ENCODE data around the gene PDCD1LG2. TPM values are rescaled to one million over a fixed set of nuclear protein-coding genes. Genes with fewer than 3 reads are reported as not detected.

PDCD1LG2 gene
- total RNA-seq, 1 donor from 2014 or later: under 0.01 TPM

DNA sequence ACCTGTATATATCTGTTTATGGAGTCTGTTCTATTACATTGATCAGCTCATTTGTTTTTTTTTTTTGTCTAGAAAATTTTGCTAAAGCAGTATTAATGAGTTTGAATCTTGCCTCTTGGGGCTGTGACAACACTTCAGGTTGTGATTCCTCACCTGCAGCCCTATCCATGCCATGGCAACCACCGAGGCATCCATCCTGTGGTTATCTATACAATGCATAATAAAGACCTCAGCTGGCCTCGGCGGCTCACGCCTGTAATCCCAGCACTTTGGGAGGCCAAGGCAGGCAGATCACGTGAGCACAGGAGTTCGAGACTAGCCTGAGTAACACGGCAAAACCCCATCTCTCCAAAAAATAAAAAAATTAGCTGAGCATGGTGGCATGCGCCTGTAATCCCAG is 28.1 kb upstream of the PDCD1LG2 start:
- DNase-seq (ENCODE audit: low read depth): no peak
- FAIRE-seq: no peak
- Histone ChIP-seq H3K36me3 (ENCODE audit: control insufficient read depth, insufficient read depth, low read length) (no peaks in the 10 kb centered on the region), H3K4me3 (ENCODE audit: low read depth, low read length) (no peak overlapping the region), H3K27me3 (ENCODE audit: control insufficient read depth, insufficient read depth, low read length) (no peaks in the 10 kb centered on the region)
- TF ChIP-seq, protein P1, sequence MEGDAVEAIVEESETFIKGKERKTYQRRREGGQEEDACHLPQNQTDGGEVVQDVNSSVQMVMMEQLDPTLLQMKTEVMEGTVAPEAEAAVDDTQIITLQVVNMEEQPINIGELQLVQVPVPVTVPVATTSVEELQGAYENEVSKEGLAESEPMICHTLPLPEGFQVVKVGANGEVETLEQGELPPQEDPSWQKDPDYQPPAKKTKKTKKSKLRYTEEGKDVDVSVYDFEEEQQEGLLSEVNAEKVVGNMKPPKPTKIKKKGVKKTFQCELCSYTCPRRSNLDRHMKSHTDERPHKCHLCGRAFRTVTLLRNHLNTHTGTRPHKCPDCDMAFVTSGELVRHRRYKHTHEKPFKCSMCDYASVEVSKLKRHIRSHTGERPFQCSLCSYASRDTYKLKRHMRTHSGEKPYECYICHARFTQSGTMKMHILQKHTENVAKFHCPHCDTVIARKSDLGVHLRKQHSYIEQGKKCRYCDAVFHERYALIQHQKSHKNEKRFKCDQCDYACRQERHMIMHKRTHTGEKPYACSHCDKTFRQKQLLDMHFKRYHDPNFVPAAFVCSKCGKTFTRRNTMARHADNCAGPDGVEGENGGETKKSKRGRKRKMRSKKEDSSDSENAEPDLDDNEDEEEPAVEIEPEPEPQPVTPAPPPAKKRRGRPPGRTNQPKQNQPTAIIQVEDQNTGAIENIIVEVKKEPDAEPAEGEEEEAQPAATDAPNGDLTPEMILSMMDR (IDR thresholded peaks at IDR 0.05; ENCODE audit: insufficient read depth, low read length, severe bottlenecking): no peak

DNA sequence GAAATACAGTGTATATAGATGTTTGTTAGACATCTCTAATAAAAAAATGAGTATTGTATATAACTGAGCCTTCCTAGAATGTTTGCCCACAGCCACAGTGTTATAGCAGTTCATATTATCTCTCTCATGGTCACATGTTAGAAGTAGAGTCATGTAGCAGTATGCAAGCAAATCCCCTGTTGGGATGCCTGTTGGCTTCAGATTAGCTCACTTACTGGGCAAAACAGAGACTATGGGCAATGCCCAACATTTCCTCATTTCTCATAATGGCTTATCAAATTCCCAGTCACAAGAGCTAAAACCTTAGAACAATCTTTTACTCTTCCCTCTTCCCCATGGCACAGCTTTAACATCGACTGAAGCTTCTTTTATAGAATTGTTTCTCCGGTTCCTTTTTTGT is 27.0 kb upstream of the PDCD1LG2 start:
- Histone ChIP-seq H3K36me3 (ENCODE audit: control insufficient read depth, insufficient read depth, low read length) (no peaks in the 10 kb centered on the region), H3K27me3 (ENCODE audit: control insufficient read depth, insufficient read depth, low read length) (no peaks in the 10 kb centered on the region), H3K4me3 (ENCODE audit: low read depth, low read length) (no peak overlapping the region)
- TF ChIP-seq, protein P1 (IDR thresholded peaks at IDR 0.05; ENCODE audit: insufficient read depth, low read length, severe bottlenecking): no peak
- FAIRE-seq (no peak), DNase-seq (ENCODE audit: low read depth) (no peak)

DNA sequence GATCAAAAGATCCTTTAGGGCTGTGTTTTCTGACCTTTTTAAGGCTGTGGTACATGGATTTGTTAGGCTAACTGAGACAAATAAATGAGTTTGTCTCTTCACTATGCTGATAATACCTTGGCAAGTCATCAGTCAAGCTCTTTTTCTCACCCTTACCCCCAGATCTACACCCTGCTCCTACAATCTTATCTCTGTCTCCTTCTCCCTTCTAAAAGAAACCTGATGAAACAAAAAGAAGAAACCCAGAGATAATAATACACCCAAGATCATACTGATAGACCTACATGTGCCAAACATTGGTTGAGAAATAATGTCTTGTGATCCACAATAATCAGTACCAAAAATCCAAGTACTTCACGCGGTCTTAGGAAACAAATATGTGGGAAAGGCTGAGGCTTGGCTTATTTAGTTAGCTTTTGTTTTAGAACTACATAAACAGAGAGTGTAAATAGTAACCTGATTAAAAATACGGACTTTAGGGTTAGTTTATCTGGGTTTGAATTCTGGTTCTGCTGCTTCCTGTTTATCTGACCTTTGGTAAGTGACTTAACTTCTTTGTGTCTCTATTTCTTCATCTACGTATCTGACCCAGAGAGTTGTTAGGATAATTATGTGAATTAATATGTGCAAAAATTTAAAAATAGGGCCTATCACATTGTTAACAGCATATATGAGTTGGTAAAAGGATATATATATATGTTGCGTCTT is 24.8 kb upstream of the PDCD1LG2 start:
- DNase-seq (ENCODE audit: low read depth) (no peak), FAIRE-seq (no peak)
- no peaks in the 10 kb centered on the region for H3K27me3 ChIP-seq (ENCODE audit: control insufficient read depth, insufficient read depth, low read length)
- TF ChIP-seq, protein P1 (IDR thresholded peaks at IDR 0.05; ENCODE audit: insufficient read depth, low read length, severe bottlenecking): no peak
- no peaks in the 10 kb centered on the region for H3K36me3 ChIP-seq (ENCODE audit: control insufficient read depth, insufficient read depth, low read length)
- no peak overlapping the region for H3K4me3 ChIP-seq (ENCODE audit: low read depth, low read length)

DNA sequence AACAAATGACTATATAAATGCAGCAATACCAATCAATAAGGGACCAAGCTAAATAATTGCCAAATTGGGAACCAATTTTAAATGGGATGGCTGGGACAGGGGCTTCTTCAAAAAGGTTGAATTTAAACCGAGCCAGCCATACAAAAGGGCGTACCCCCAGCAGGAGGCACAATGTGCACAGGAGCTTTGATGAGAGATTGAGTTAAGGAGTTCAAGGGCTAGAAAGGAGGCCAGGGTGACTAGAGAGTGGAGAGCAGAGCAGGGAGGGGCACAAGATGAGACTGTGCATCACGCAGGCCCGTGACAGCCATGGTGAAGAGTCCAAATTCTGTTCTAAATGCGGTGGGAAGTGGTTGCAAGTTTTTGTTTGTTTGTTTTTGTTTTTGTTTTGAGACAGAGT is 23.3 kb upstream of the PDCD1LG2 start:
- H3K27me3 ChIP-seq (ENCODE audit: control insufficient read depth, insufficient read depth, low read length): no peaks in the 10 kb centered on the region
- FAIRE-seq: no peak
- DNase-seq (ENCODE audit: low read depth): no peak
- no peaks in the 10 kb centered on the region for H3K36me3 ChIP-seq (ENCODE audit: control insufficient read depth, insufficient read depth, low read length)
- TF ChIP-seq, protein P1 (IDR thresholded peaks at IDR 0.05; ENCODE audit: insufficient read depth, low read length, severe bottlenecking): no peak
- H3K4me3 ChIP-seq (ENCODE audit: low read depth, low read length): no peak overlapping the region

DNA sequence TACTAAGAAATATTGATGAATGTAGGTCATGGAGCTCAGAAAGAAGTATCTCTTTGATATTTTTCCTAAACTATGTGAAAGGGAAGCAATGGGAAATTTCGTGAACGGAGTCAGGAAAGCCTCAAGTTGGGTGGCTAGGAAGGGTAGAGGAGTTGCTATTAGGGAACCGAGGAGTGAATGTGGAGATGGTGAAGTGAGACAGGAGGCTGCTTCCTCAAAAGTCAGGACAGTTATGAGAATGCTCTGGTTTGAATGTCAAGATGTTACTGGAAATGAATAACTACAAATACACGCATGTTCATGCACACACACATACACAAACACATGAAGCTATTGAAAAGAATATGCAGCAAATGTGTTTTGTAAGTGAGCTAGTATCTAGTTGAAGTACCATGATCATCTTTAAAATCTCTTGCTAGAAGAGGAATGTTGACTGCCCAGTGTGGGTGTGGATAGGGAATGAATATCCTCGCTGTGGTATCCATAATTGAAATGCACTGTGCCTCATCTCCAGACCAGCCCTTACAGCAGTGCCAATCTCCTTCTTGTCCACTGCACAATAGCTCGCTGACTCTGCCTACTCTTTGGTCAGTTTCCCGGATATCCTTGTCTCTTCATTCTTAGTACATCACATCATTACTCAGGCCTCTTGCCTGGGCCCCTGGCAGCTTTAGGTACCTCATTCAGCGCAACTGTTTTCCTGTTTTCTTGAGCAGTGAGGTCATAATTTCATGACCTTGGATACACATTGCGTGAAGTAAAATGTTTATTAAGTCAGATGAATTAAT is 21.9 kb upstream of the PDCD1LG2 start:
- Histone ChIP-seq H3K27me3 (ENCODE audit: control insufficient read depth, insufficient read depth, low read length) (no peaks in the 10 kb centered on the region), H3K36me3 (ENCODE audit: control insufficient read depth, insufficient read depth, low read length) (no peaks in the 10 kb centered on the region), H3K4me3 (ENCODE audit: low read depth, low read length) (no peak overlapping the region)
- TF ChIP-seq, protein P1 (IDR thresholded peaks at IDR 0.05; ENCODE audit: insufficient read depth, low read length, severe bottlenecking): no peak
- FAIRE-seq (no peak), DNase-seq (ENCODE audit: low read depth) (no peak)
